ENCODE results near the gene SARDH. TPM values are rescaled to one million over a fixed set of nuclear protein-coding genes. Genes with fewer than 3 reads are reported as not detected.

SARDH gene
- total RNA-seq, 1 experiment from 2014 or later = 5.6 TPM

DNA sequence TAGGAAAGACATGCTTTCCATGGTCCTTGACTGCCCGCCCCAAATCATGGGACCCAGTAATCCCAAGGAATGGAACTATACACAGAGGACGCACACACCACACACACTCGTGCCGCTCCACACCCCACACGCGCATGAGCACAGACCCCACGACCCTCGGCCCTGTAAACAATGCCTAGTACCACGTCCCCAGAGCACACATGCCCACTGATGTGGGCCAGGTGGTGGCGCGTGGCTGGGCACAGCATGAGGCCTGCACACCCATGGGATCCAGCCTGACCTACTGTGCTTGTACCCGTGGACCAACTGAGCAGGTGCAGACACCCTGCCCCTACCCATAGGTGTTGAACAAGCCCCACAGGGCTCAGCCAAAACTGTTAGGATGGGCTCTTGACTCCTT, 101.2 kb downstream of the SARDH start (continued):
- TF ChIP-seq YY1 (IDR thresholded peaks at IDR 0.05; ENCODE audit: extremely low read depth, insufficient replicate concordance, low read depth, low read length) = no peak
- no peak for TF ChIP-seq ZFX (IDR thresholded peaks at IDR 0.05)

GRCh38 chr9:133635533-133636531, 102.3 kb downstream of the SARDH start, which contains the start of gene DBH:
Gene DBH, plus strand, starts transcription at chr9:133636363. Its CDS starts 9 bp downstream, at chr9:133636372.
- Histone ChIP-seq H3K4me2 (ENCODE audit: low read length) (no peak within 1 kb of the TSS), H3K9me2 (ENCODE audit: insufficient read depth) (no peaks in the 10 kb centered on the region), H3K79me2 (ENCODE audit: insufficient read depth, low read length) (no peaks in the 10 kb centered on the region), H3K4me3 (replicated peaks in 1 of 2; ENCODE audit: low read depth in 1 of 2, low read length in 2 of 2) (no peak within 1 kb of the TSS), H3K36me3 (ENCODE audit: control insufficient read depth in 1 of 2, insufficient read depth in 2 of 2, low read length in 2 of 2) (no peaks in the 10 kb centered on the region), H3K27me3 (ENCODE audit: insufficient read depth, low read length) (peaks cover 5% of the 10 kb centered on the region; the same call in 1 of the 2 replicates), H3K9me3 (ENCODE audit: control insufficient read depth in 1 of 2, insufficient read depth in 1 of 2, low read depth in 1 of 2, low read length in 2 of 2) (no peaks in the 10 kb centered on the region), H3K9ac (ENCODE audit: low read length) (no peak within 1 kb of the TSS), H4K20me1 (ENCODE audit: insufficient read depth) (no peaks in the 10 kb centered on the region), H2AFZ (ENCODE audit: low read depth, low read length, poor library complexity, severe bottlenecking) (no peak within 1 kb of the TSS), H3K4me1 (ENCODE audit: control insufficient read depth in 1 of 2, insufficient read depth in 2 of 2, low read length in 2 of 2) (no peaks in the 10 kb centered on the region; a peak in 1 of 4 replicates), H3K27ac (ENCODE audit: low read depth, low read length) (no peak within 1 kb of the TSS)
- ATAC-seq = no peak
- ChIA-PET CTCF (no interaction called here), RAD21 (ENCODE audit: low non-redundant PET in 1 of 2, low total read pairs in 2 of 2, uncharacterized antibody in 2 of 2, unreplicated experiment in 2 of 2) (no interaction called here), POLR2A (no interaction called here)
- TF ChIP-seq SP1 (IDR thresholded peaks at IDR 0.05; ENCODE audit: low read depth) = no peak
- no peak for TF ChIP-seq YY1 (IDR thresholded peaks at IDR 0.05; ENCODE audit: extremely low read depth, insufficient replicate concordance, low read depth, low read length)
- no peak for DNase-seq (ENCODE audit: low read depth, low spot score)
- no TSS peak for BruUV-seq (replicated peaks)
- intact Hi-C loops (cut with micrococcal nuclease) = no loop called here

DNA sequence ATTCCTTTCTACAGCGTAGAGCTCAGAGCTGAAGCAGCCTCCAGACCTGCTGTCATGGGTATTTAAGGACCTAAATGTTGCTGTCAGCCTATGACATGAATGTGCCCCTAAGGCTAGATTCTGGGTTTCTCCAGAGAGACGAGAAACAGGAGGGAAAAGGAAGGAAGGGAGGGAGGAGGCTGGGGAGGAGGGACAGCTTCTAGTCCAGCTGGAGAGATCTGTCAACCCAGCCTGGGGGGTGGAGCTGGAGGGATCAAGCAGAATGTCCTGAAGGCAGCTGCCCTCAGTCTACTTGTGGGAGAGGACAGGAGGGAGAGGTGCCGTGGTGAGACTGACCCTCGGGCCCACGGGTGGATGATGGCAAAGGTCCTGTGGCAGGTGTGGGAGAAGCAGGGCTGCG, 103.1 kb downstream of the SARDH start:
- intact Hi-C loops (cut with micrococcal nuclease) = no loop called here
- Histone ChIP-seq H3K36me3 (ENCODE audit: control insufficient read depth in 1 of 2, insufficient read depth in 2 of 2, low read length in 2 of 2) (no peaks in the 10 kb centered on the region), H3K4me1 (ENCODE audit: control insufficient read depth in 1 of 2, insufficient read depth in 2 of 2, low read length in 2 of 2) (no peaks in the 10 kb centered on the region; a peak in 1 of 4 replicates), H3K4me2 (ENCODE audit: low read length) (no peak overlapping the region), H3K79me2 (ENCODE audit: insufficient read depth, low read length) (no peaks in the 10 kb centered on the region), H3K4me3 (replicated peaks in 1 of 2; ENCODE audit: low read depth in 1 of 2, low read length in 2 of 2) (no peak overlapping the region), H4K20me1 (ENCODE audit: insufficient read depth) (no peaks in the 10 kb centered on the region), H3K9me2 (ENCODE audit: insufficient read depth) (no peaks in the 10 kb centered on the region), H2AFZ (ENCODE audit: low read depth, low read length, poor library complexity, severe bottlenecking) (no peak overlapping the region), H3K27ac (ENCODE audit: low read depth, low read length) (no peak overlapping the region), H3K9ac (ENCODE audit: low read length) (no peak overlapping the region), H3K9me3 (ENCODE audit: control insufficient read depth in 1 of 2, insufficient read depth in 1 of 2, low read depth in 1 of 2, low read length in 2 of 2) (no peaks in the 10 kb centered on the region), H3K27me3 (ENCODE audit: insufficient read depth, low read length) (peaks cover 5% of the 10 kb centered on the region; the same call in 1 of the 2 replicates)
- DNase-seq (ENCODE audit: low read depth, low spot score) (no peak), ATAC-seq (no peak)
- RAD21 ChIA-PET (ENCODE audit: low non-redundant PET in 1 of 2, low total read pairs in 2 of 2, uncharacterized antibody in 2 of 2, unreplicated experiment in 2 of 2) = no interaction called here
- BruUV-seq (replicated peaks) = no TSS peak
- POLR2A ChIA-PET = no interaction called here
- CTCF ChIA-PET = no interaction called here
- TF ChIP-seq CTCF (IDR thresholded peaks at IDR 0.05 in 2 of 3, conservative IDR thresholded peaks at IDR 0.05 in 1 of 3; ENCODE audit: borderline replicate concordance in 1 of 3, insufficient read depth in 1 of 3, low read depth in 2 of 3, low read length in 2 of 3) (no peak), EZH2phosphoT487 (IDR thresholded peaks at IDR 0.05; ENCODE audit: borderline replicate concordance) (no peak), CBX3 (IDR thresholded peaks at IDR 0.05; ENCODE audit: low read depth) (no peak)
- TF ChIP-seq, protein P1, sequence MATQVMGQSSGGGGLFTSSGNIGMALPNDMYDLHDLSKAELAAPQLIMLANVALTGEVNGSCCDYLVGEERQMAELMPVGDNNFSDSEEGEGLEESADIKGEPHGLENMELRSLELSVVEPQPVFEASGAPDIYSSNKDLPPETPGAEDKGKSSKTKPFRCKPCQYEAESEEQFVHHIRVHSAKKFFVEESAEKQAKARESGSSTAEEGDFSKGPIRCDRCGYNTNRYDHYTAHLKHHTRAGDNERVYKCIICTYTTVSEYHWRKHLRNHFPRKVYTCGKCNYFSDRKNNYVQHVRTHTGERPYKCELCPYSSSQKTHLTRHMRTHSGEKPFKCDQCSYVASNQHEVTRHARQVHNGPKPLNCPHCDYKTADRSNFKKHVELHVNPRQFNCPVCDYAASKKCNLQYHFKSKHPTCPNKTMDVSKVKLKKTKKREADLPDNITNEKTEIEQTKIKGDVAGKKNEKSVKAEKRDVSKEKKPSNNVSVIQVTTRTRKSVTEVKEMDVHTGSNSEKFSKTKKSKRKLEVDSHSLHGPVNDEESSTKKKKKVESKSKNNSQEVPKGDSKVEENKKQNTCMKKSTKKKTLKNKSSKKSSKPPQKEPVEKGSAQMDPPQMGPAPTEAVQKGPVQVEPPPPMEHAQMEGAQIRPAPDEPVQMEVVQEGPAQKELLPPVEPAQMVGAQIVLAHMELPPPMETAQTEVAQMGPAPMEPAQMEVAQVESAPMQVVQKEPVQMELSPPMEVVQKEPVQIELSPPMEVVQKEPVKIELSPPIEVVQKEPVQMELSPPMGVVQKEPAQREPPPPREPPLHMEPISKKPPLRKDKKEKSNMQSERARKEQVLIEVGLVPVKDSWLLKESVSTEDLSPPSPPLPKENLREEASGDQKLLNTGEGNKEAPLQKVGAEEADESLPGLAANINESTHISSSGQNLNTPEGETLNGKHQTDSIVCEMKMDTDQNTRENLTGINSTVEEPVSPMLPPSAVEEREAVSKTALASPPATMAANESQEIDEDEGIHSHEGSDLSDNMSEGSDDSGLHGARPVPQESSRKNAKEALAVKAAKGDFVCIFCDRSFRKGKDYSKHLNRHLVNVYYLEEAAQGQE (IDR thresholded peaks at IDR 0.05; ENCODE audit: low read depth) = no peak

Data from HCT116 (cell line).